Stimulated activated CD8-positive, alpha-beta memory T cell treated with anti-CD3 and anti-CD28 coated beads, Interleukin-12 subunit alpha, Interleukin-12 subunit beta, amount 100 ng/mL, for 24 hours (primary cell): ENCODE data around the gene ALG6.
A peak's percentile ranks its signal among the peaks of the same experiment; 100 is the strongest.

Experiments
- DNase-seq: peaks from one replicate; pipeline ENCODE4 v3.0.0-alpha.2; 2020; ENCODE audit errors: extremely low read depth

The ALG6 gene

GRCh38 chr1:63367215-63368103, at the start of gene ALG6:
Gene ALG6 (plus strand): TSS chr1:63367627. CDS start chr1:63370978, 3,351 bp downstream.
- peak; percentile 86 for DNase-seq

- DNase-seq = no peak
These were observed 49.6 kb upstream of the ALG6 start for GRCh38 chr1:63317817-63318152.

- no peak for DNase-seq
These were observed 49.0 kb upstream of the ALG6 start for GRCh38 chr1:63318201-63318979.

- no peak for DNase-seq
These were observed 48.1 kb upstream of the ALG6 start for GRCh38 chr1:63319046-63320021.

GRCh38 chr1:63320022-63320721, 47.3 kb upstream of the ALG6 start:
- DNase-seq = no peak

GRCh38 chr1:63321066-63321784, 46.2 kb upstream of the ALG6 start:
- no peak for DNase-seq

- no peak for DNase-seq
These were observed 45.7 kb upstream of the ALG6 start for GRCh38 chr1:63321785-63322113.

- DNase-seq = no peak
These were observed 45.1 kb upstream of the ALG6 start, which contains the start of gene FOXD3 for GRCh38 chr1:63322114-63322943. Gene FOXD3 (plus strand): TSS chr1:63322567. CDS start chr1:63323059, 492 bp downstream.

- no peak for DNase-seq
These were observed 44.2 kb upstream of the ALG6 start for GRCh38 chr1:63322944-63323864.

- no peak for DNase-seq
These were observed 43.3 kb upstream of the ALG6 start for GRCh38 chr1:63323865-63324778.

- DNase-seq = no peak
These were observed 42.7 kb upstream of the ALG6 start for GRCh38 chr1:63324779-63325119.

GRCh38 chr1:63325279-63325985, 42.0 kb upstream of the ALG6 start:
- DNase-seq = no peak

- DNase-seq = no peak
These were observed 41.3 kb upstream of the ALG6 start for GRCh38 chr1:63326106-63326472.

GRCh38 chr1:63326473-63327380, 40.7 kb upstream of the ALG6 start:
- DNase-seq = no peak

GRCh38 chr1:63327417-63328054, 39.9 kb upstream of the ALG6 start:
- no peak for DNase-seq
